Measurements from ENCODE around the gene ARL14.
"Not testable (repeated sequence)": the region's sequence is repeated elsewhere in the genome, so short reads cannot be mapped to it uniquely, and the experiment has no call there.

Gene ARL14

GRCh38 chr3:160678292-160678842 is 1.4 kb downstream of the ARL14 start:
- DNase-seq = no peak

- no peak for DNase-seq
Measured at GRCh38 chr3:160684368-160684740, 7.4 kb downstream of the ARL14 start.

- no peak for DNase-seq
Measured at GRCh38 chr3:160685144-160685766, 8.3 kb downstream of the ARL14 start.

GRCh38 chr3:160686955-160687535 is 10.1 kb downstream of the ARL14 start:
- no peak for DNase-seq

- DNase-seq = no peak
Measured at GRCh38 chr3:160691151-160691550, 14.2 kb downstream of the ARL14 start.

GRCh38 chr3:160691962-160692361 is 15.0 kb downstream of the ARL14 start:
- no peak for DNase-seq

GRCh38 chr3:160693191-160693590 is 16.2 kb downstream of the ARL14 start:
- no peak for DNase-seq

GRCh38 chr3:160694345-160694744 is 17.4 kb downstream of the ARL14 start:
- no peak for DNase-seq

- DNase-seq = no peak
Measured at GRCh38 chr3:160695003-160695402, 18.0 kb downstream of the ARL14 start.

GRCh38 chr3:160695915-160696327 is 19.0 kb downstream of the ARL14 start:
- DNase-seq = no peak

GRCh38 chr3:160697637-160698380 is 20.8 kb downstream of the ARL14 start:
- no peak for DNase-seq

GRCh38 chr3:160698599-160699195 is 21.7 kb downstream of the ARL14 start:
- no peak for DNase-seq

- no peak for DNase-seq
Measured at GRCh38 chr3:160701490-160701889, 24.5 kb downstream of the ARL14 start.

GRCh38 chr3:160702290-160702689 is 25.3 kb downstream of the ARL14 start:
- no peak for DNase-seq

GRCh38 chr3:160703974-160704373 is 27.0 kb downstream of the ARL14 start:
- DNase-seq = no peak

GRCh38 chr3:160707187-160707794 is 30.3 kb downstream of the ARL14 start:
- peak; percentile 5 for DNase-seq

GRCh38 chr3:160709477-160710182 is 32.7 kb downstream of the ARL14 start:
- DNase-seq = no peak

- not testable (repeated sequence) for DNase-seq
Measured at GRCh38 chr3:160713144-160713543, 36.2 kb downstream of the ARL14 start.

- DNase-seq = no peak
Measured at GRCh38 chr3:160719710-160720109, 42.8 kb downstream of the ARL14 start.

GRCh38 chr3:160720123-160720746 is 43.3 kb downstream of the ARL14 start:
- DNase-seq = no peak

- no peak for DNase-seq
Measured at GRCh38 chr3:160722331-160722730, 45.4 kb downstream of the ARL14 start.

- no peak for DNase-seq
Measured at GRCh38 chr3:160725338-160725737, 48.4 kb downstream of the ARL14 start.
